ENCODE data around the gene PEF1.

PEF1 gene

GRCh38 chr1:31671147-31671546, 26.5 kb upstream of the PEF1 start:
- no peak for DNase-seq

DNA sequence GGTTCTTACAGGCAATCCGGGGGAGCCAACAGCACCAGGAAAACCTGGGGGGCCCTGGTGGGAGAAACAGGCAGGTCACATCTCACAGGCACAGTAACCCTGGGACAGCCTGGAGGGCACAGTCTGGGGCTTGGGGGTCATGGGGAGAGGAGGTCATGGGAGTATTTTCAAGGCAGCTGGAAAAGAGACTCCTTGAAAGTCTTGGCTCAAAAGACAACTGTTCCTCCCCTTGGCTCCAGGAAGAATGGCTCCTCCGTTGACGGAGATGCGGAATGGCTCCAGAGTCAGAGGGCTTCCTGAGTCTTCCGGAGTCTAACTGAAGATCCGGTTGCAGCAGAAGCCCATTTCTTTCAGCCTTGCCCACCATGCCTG, 25.9 kb upstream of the PEF1 start:
- no peak for DNase-seq

DNA sequence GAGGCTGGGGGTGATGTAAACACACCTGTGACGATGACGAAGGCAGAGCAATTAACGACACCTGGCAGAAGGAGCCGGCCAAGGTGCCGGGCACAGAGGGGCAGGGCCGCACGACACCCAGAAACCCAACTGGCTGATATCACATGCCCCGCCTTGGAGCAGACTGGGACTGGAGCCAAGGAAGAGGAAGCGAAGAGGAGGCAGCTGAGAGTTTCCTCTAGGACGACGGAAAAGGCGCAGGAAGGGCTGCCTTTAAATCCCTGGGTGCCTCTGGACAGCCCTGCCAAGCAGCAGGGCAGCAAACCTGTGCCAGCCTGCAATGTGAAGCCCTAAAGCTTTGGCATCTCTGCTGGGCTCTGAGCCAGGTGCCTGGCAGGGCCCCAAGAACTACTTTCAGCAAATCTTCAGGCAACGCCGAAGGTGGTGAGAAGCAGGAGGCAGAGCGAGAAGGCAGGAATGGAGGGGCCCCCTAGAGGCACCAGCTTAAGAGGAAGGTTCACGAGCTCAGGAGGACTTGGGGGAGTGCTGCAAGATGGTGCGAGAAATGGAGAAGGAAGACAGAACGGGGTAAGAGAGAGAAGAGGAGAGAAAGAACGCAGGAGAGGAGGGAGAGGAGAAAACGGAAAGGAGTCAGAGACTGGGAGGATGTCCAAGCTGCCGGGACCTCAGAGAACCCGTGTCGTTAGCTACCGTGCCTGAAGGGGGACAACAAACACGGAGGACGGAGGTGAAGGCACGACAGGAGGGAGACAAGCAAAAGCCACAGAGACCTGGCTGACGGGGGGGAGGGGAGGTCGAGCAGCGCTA, 25.3 kb upstream of the PEF1 start:
- DNase-seq: peak; percentile 38

DNA sequence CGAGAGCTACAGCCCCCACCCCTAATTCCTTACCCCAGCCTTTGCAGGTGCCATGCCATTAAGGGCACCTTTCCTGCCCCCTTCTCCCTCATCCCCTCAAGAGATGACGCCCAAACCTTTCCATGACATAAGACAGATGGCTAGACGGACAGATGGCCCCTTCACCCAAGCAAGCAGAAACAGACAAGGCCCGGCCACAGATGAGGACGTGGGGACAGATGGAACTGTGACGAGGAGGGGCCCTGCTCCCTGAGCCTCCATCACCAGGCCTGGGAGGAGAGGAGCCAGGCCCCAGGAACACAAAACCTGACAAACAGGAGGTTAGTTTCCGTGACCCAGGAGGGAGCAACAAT, 24.7 kb upstream of the PEF1 start:
- no peak for DNase-seq

- DNase-seq: no peak
Measured at GRCh38 chr1:31668303-31668883, 23.7 kb upstream of the PEF1 start.

GRCh38 chr1:31667065-31667785, 22.5 kb upstream of the PEF1 start:
- DNase-seq: no peak

GRCh38 chr1:31666263-31666963, 21.7 kb upstream of the PEF1 start:
- DNase-seq: peak; percentile 59

- DNase-seq: no peak
Measured at GRCh38 chr1:31665234-31665878, 20.7 kb upstream of the PEF1 start.

DNA sequence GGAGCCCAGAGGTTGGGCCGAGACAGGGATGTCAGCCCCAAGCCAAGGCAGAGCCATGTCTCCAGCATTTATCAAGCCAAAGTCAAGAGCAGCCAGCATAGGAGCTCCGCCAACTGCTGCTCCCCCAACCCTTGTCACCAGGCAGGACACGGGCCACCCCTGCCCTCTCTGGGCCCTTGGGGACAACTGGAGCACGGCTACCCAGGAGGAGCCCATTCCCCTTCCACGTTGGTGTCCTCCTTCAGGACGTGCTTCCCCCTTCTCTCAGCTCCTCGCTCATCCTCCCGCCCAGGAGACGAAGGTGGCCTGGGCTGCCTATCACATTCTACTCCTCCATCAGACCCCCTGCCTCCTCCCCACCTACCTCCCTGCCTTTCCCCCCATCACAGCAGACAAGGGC, 19.9 kb upstream of the PEF1 start:
- DNase-seq: no peak

DNA sequence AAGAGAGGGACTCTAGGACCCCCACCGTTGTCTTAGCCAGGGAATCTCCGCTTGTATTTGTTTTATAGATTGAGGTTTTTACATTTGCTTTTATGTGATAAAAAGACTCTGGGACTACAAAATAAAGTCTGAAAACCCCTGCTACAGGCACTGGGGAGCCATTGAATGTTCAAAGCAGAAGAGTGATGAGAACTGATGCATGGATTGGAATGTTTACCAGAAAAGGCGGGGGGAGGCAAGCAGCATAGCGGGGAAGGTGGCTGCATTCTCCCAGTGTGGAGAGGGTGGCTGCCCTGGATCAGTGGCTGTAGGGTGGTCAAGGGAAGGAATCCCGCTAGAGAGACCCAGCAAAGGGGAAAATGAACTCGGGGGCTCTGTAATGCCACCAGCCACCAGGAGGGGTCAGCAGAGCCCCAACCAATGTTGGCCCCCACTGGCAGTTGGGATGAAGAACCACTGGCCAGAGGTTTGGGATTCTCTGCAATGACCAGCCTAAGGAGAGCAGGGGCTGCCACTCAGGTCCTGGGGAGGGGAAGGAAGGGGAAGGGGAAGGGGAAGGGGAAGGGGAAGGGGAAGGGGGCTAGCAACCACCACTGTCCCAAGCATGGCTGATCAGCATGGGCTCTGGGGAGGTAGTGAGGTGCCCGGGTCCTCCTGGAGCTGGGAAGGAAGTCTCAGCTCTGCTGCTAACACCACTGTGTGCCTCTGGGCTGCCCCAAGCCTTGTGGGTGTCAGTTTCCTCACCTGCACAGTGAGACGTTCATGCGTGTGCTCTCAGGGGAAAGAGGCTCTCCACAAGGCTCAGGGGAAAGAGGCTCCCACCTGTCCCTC, 19.2 kb upstream of the PEF1 start:
- DNase-seq: peak; percentile 46

GRCh38 chr1:31662463-31662862, 17.8 kb upstream of the PEF1 start:
- DNase-seq: no peak

GRCh38 chr1:31661856-31662255, 17.2 kb upstream of the PEF1 start:
- no peak for DNase-seq

DNA sequence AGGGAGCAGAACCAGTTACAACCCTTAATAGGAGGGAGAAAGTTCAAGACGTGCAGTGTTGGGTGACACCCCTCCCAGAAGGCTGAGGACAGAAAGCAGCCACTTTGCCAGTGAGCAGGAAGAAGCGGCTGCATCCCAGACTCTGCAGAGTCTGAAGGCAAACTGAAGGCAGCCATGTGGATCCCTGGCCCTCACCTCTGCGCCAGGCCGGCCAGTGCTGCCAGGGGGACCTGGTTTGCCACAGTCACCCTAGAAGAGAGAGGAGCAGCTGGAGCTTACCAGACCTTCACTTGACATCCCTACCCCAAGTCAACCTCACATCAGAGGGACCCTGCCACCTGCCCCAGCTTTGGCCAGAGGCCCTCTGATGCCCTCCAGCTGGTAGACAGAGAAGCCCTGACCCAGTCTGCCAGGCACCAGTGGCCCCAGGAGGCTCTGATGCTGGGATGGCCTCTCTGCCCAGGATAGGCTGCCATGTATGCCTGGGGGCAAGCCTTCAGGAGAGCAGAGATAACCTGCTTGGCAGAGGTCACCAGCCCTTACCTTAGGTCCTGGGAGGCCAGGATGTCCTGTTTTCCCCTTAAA, 16.3 kb upstream of the PEF1 start:
- no peak for DNase-seq

DNA sequence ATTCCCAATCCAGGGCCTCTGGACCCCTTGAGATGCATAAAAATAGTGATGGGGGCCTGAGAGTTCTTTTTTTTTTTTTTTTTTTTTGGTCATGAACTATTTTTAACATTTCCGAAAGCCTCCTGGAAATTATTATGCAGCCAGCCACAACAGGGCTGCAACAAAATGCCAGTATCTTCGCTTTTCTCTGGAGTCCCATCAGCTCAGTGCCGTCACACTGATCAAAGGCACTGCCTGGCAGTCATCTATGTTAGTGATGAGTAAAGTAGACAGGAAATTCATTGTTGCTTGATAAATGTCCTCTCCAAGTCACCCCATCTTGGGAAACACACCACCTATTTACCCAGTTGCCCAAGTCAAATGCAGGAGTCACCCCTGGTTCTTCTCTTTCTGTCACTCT, 15.2 kb upstream of the PEF1 start:
- no peak for DNase-seq

DNA sequence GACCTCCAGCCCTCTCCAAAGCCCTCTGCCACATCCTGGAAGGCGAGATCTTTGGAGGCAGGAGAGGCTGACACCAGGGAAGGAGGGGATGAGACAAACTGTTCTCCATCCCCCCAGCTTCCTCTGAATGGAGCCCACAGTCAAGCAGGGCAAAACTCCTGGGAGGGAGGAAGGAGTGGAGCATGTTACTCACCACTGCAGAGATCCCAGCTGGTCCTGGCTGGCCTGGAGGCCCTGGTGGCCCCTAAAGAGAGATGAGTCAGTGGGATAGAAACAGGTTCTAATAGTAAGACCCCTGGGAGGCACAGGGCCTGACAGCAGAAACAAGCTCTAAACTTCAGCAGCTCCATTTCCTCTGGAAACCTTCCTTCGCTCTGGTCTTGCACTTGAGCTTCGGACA, 14.0 kb upstream of the PEF1 start:
- peak; percentile 35 for DNase-seq

DNA sequence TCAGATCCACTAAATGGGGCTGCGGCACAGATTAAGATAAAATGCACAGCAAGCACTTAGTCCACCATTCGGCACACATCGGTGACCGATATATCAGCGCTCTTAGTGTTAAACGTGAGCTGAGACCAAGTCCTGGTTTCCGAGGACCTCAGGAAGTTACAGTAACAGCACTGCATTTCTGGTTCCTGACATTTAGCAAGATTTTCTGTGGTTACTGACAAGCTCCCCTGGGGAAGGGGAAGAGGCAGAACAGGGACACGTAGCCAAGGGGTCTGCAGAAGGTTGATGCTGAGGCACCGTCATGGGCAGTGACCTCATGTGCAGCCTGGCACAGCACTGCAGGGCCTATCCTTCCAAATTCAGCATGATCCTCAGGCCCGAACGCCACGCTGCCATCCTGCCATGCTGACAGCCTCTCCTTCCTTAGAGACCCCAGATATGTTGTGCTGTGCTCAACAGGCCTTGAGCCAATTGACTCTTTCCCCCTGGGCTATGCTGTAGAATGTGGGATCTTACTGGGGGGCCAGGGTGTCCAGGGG, 13.4 kb upstream of the PEF1 start:
- DNase-seq: no peak

DNA sequence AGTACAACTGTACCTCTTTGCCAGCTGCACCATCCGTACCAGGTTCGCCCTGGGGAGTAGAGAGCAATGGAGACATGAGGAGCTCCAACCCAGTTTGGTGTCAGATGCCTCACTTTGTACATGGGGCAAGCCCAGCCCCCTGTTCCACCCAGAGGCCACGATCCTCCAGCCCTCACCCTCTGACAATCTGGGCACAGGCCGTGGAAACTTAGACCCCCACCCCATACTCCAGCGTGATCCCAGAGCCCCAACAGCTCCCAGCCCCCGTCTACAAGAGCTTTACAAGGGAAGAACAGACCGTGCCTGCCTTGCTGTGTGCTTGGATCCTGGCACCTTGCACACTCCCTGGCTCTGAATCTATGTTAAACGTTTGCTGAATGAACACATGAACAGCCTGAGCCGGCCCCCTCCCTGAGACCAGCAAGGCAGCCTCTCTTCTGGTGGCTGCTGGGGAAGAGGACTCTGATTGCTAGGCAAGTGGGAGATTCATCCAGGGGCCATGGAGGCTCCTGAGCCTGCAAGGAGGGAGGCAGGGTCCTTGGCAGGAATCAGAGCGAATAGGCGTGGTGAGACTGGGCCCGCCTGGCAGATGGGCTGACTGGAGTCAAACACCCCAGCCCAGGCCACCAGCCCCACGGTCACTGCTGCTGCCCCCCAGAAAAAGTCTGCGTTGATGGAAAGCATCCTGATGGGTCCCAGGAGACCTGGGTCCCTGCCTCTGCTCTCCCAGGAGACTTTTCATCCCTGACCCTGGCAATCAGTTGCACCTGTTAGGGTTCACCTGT, 12.5 kb upstream of the PEF1 start:
- no peak for DNase-seq

DNA sequence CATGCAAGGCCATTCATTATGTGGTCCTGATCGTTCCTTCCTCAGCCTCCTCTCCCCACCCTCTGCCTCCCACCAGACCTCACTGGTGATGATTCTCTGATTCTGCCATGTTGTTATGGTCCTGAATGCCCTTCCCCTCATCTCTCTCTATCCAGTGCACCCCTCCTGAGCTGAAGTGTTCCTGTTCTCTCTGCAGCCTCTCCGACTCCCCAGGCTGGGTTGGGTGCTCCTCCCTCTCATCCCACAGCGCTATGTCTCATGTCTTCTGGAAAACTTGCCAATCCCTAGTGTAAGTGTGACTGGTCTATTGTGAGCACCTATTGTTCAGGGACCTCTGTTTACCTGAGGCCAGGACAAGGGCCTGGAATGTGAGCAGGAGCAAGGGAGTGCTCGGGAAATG, 11.1 kb upstream of the PEF1 start:
- DNase-seq: no peak

- DNase-seq: no peak
Measured at GRCh38 chr1:31655104-31655503, 10.4 kb upstream of the PEF1 start.

DNA sequence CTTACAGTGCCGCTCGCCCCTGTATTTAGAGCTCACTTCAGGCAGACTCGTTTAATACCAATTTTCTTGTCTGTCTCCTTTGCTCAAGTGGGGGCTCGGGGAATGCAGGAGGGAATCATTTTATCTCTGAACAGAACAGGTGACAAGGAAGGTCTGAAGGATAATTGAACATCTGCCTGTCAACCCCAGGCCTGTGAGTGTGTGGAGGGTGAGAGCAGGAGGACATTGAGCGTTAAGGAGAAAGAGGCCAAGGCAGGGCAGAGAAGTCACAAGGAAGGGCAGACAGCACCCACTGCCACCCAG, 9.7 kb upstream of the PEF1 start:
- no peak for DNase-seq
